Neural crest cell (in vitro differentiated cells): Measurements from ENCODE around the gene GPR146. TPM values are rescaled to one million over a fixed set of nuclear protein-coding genes. Genes with fewer than 3 reads are reported as not detected.

Source experiments
- DNase-seq: peaks from one replicate; pipeline ENCODE4 v3.0.0; 2021; ENCODE audit warnings: low read depth, mixed read lengths, low spot score
- H3K27ac Mint-ChIP-seq: one replicate; pipeline ENCODE4 v1.8.0; 2021; ENCODE audit warnings: mild to moderate bottlenecking, mixed read lengths; ENCODE audit not compliant: unreplicated experiment
- H3K27me3 Mint-ChIP-seq: 2 replicates; pipeline ENCODE4 v1.8.0; 2021; ENCODE audit warnings: low read depth, mild to moderate bottlenecking, mixed read lengths
- H3K36me3 Mint-ChIP-seq: 2 replicates; pipeline ENCODE4 v1.8.0; 2021; ENCODE audit warnings: low read depth, mild to moderate bottlenecking, mixed read lengths
- H3K4me1 Mint-ChIP-seq: 2 replicates; pipeline ENCODE4 v1.8.0; 2021; ENCODE audit warnings: mixed read lengths
- H3K4me3 Mint-ChIP-seq: one replicate; pipeline ENCODE4 v1.8.0; 2021; ENCODE audit warnings: mild to moderate bottlenecking, mixed read lengths
- H3K9me3 Mint-ChIP-seq: 2 replicates; pipeline ENCODE4 v1.8.0; 2021; ENCODE audit warnings: mixed read lengths
- CTCF ChIP-seq: fragments of 200-600 bp; sonication (generic); conservative IDR thresholded peaks from 2 replicates; pipeline ENCODE4 v1.5.0; 2021; ENCODE audit warnings: antibody characterized with exemption, mild to moderate bottlenecking
- total RNA-seq: library from RNA; stranded (reverse); gene quantifications from 2 replicates; pipeline ENCODE4 v1.2.1, GENCODE V29; 2021

Gene GPR146
- total RNA-seq, 1 donor from 2014 or later = not detected

GRCh38 chr7:1019255-1019785 lies 25.0 kb upstream of the GPR146 start:
- DNase-seq = no peak
- Mint-ChIP-seq H3K36me3 (peaks cover 12% of the 10 kb centered on the region), H3K9me3 (no peaks in the 10 kb centered on the region), H3K4me3 (no peak overlapping the region), H3K27me3 (no peaks in the 10 kb centered on the region), H3K4me1 (peaks cover under 1% of the 10 kb centered on the region), H3K27ac (no peak overlapping the region)
- TF ChIP-seq CTCF = no peak

GRCh38 chr7:1019789-1020610 lies 24.3 kb upstream of the GPR146 start:
- no peak for DNase-seq

GRCh38 chr7:1020849-1021251 lies 23.5 kb upstream of the GPR146 start:
- no peak overlapping the region for H3K4me3 Mint-ChIP-seq
- H3K27ac Mint-ChIP-seq = no peak overlapping the region
- H3K4me1 Mint-ChIP-seq = no peaks in the 10 kb centered on the region
- H3K36me3 Mint-ChIP-seq = peaks cover 12% of the 10 kb centered on the region
- H3K27me3 Mint-ChIP-seq = no peaks in the 10 kb centered on the region
- peak; percentile 20 for TF ChIP-seq CTCF
- no peaks in the 10 kb centered on the region for H3K9me3 Mint-ChIP-seq
- DNase-seq = no peak

More at GRCh38 chr7:1019789-1020610, 24.3 kb upstream of the GPR146 start:
- Mint-ChIP-seq H3K27ac (no peak overlapping the region), H3K27me3 (no peaks in the 10 kb centered on the region), H3K36me3 (peaks cover 12% of the 10 kb centered on the region), H3K4me1 (no peaks in the 10 kb centered on the region), H3K4me3 (no peak overlapping the region), H3K9me3 (no peaks in the 10 kb centered on the region)
- TF ChIP-seq CTCF = no peak

- peaks cover 3% of the 10 kb centered on the region for H3K4me1 Mint-ChIP-seq
- no peak overlapping the region for H3K27ac Mint-ChIP-seq
- DNase-seq = no peak
- H3K4me3 Mint-ChIP-seq = no peak overlapping the region
- no peak for TF ChIP-seq CTCF
- no peaks in the 10 kb centered on the region for H3K9me3 Mint-ChIP-seq
- peaks cover 15% of the 10 kb centered on the region for H3K36me3 Mint-ChIP-seq
- H3K27me3 Mint-ChIP-seq = no peaks in the 10 kb centered on the region
Observed at GRCh38 chr7:1021366-1021765, 23.0 kb upstream of the GPR146 start.

GRCh38 chr7:1021931-1022330 lies 22.4 kb upstream of the GPR146 start:
- TF ChIP-seq CTCF = no peak
- Mint-ChIP-seq H3K27me3 (no peaks in the 10 kb centered on the region), H3K4me3 (no peak overlapping the region), H3K9me3 (no peaks in the 10 kb centered on the region), H3K4me1 (peaks cover 8% of the 10 kb centered on the region), H3K36me3 (peaks cover 15% of the 10 kb centered on the region), H3K27ac (no peak overlapping the region)
- no peak for DNase-seq
